GM19099 (cell line): ENCODE data around the gene TPM1.

ENCODE experiments used
- POLR2A ChIP-seq: IDR thresholded peaks from 3 replicates; pipeline ENCODE4 v1.6.1; 2011; ENCODE audit warnings: low read depth; ENCODE audit not compliant: insufficient read length; ENCODE audit errors: extremely low read depth

Gene TPM1

GRCh38 chr15:63083044-63083443, 40.5 kb downstream of the TPM1 start:
- TF ChIP-seq POLR2A, result no peak

GRCh38 chr15:63083541-63083940, 41.0 kb downstream of the TPM1 start:
- no peak for TF ChIP-seq POLR2A

GRCh38 chr15:63084806-63085205, 42.3 kb downstream of the TPM1 start:
- TF ChIP-seq POLR2A, result no peak

GRCh38 chr15:63085289-63085688, 42.7 kb downstream of the TPM1 start:
- TF ChIP-seq POLR2A, result no peak

GRCh38 chr15:63086271-63086670, 43.7 kb downstream of the TPM1 start:
- no peak for TF ChIP-seq POLR2A

GRCh38 chr15:63086947-63087346, 44.4 kb downstream of the TPM1 start:
- no peak for TF ChIP-seq POLR2A

- no peak for TF ChIP-seq POLR2A
These were observed 46.1 kb downstream of the TPM1 start for GRCh38 chr15:63088533-63089245.

- TF ChIP-seq POLR2A, result no peak
These were observed 46.9 kb downstream of the TPM1 start for GRCh38 chr15:63089260-63090043.

- TF ChIP-seq POLR2A, result no peak
These were observed 47.9 kb downstream of the TPM1 start for GRCh38 chr15:63090472-63090871.

- no peak for TF ChIP-seq POLR2A
These were observed 48.3 kb downstream of the TPM1 start for GRCh38 chr15:63090887-63091286.

GRCh38 chr15:63091679-63092446, 49.3 kb downstream of the TPM1 start:
- no peak for TF ChIP-seq POLR2A

GRCh38 chr15:63093486-63094205, 51.1 kb downstream of the TPM1 start:
- no peak for TF ChIP-seq POLR2A

GRCh38 chr15:63094495-63094931, 52.0 kb downstream of the TPM1 start:
- no peak for TF ChIP-seq POLR2A

GRCh38 chr15:63096178-63096577, 53.6 kb downstream of the TPM1 start:
- no peak for TF ChIP-seq POLR2A

- TF ChIP-seq POLR2A, result no peak
These were observed 60.9 kb downstream of the TPM1 start for GRCh38 chr15:63103416-63103815.
